Vagina (tissue), 2 donors: ENCODE data around the gene STRN4.

Experiments
- CTCF ChIP-seq, 3 experiments: fragments of 450-650 bp in 2 of 3; fragments of 200-600 bp in 1 of 3; sonication (generic) in 1 of 3; IDR thresholded peaks; one replicate each; pipeline ENCODE4 v1.5.1; 2017 to 2019; ENCODE audit warnings: antibody characterized with exemption in 3 of 3, mild to moderate bottlenecking in 2 of 3, moderate library complexity in 2 of 3
- POLR2A ChIP-seq, 2 donors: fragments of 450-650 bp; IDR thresholded peaks; one replicate each; pipeline ENCODE4 v1.6.1; 2017; ENCODE audit warnings: antibody characterized with exemption in 2 of 2, mild to moderate bottlenecking in 2 of 2, moderate library complexity in 2 of 2
- POLR2AphosphoS5 ChIP-seq, 2 donors: sonication (generic); formaldehyde crosslinking; IDR thresholded peaks; one replicate each; pipeline ENCODE4 v1.9.0; 2017; ENCODE audit warnings: antibody characterized with exemption in 2 of 2, mild to moderate bottlenecking in 2 of 2, low read depth in 1 of 2; ENCODE audit not compliant: insufficient read depth in 1 of 2

- TF ChIP-seq CTCF (IDR thresholded peaks at IDR 0.05) (no peak), POLR2A (IDR thresholded peaks at IDR 0.05) (no peak), POLR2AphosphoS5 (IDR thresholded peaks at IDR 0.05; ENCODE audit: insufficient read depth in 1 of 2, low read depth in 1 of 2) (no peak)
These were observed 20.3 kb downstream of the STRN4 start for GRCh38 chr19:46725859-46726393.
